ENCODE results near the gene TXNDC2.

Gene TXNDC2

DNA sequence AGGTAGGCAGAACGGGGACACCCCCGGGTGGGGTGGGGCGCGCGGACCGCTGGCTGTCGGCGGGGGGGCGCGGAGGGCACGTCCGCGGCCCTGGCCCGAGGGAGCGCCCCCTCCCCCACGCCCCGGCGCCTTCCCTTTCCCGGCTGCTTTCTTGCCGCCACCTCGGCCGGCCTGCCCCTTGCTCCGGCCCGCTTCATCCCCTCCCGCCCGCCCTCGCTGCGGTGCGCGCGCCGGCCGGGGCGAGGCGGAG is 28.5 kb downstream of the TXNDC2 start:
- TF ChIP-seq, protein P1, sequence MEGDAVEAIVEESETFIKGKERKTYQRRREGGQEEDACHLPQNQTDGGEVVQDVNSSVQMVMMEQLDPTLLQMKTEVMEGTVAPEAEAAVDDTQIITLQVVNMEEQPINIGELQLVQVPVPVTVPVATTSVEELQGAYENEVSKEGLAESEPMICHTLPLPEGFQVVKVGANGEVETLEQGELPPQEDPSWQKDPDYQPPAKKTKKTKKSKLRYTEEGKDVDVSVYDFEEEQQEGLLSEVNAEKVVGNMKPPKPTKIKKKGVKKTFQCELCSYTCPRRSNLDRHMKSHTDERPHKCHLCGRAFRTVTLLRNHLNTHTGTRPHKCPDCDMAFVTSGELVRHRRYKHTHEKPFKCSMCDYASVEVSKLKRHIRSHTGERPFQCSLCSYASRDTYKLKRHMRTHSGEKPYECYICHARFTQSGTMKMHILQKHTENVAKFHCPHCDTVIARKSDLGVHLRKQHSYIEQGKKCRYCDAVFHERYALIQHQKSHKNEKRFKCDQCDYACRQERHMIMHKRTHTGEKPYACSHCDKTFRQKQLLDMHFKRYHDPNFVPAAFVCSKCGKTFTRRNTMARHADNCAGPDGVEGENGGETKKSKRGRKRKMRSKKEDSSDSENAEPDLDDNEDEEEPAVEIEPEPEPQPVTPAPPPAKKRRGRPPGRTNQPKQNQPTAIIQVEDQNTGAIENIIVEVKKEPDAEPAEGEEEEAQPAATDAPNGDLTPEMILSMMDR (IDR thresholded peaks at IDR 0.05; ENCODE audit: poor library complexity, severe bottlenecking) = no peak
- no peaks in the 10 kb centered on the region for H3K9me3 ChIP-seq (ENCODE audit: severe bottlenecking)
- no peaks in the 10 kb centered on the region for H3K27me3 ChIP-seq (ENCODE audit: insufficient read depth, poor library complexity, severe bottlenecking)
- H3K4me3 ChIP-seq (ENCODE audit: severe bottlenecking) = peak overlapping the region; percentile 67
- ATAC-seq (ENCODE audit: low read depth) = no peak
- H3K4me1 ChIP-seq (ENCODE audit: insufficient read depth, poor library complexity, severe bottlenecking) = peaks cover 38% of the 10 kb centered on the region
- no peak for DNase-seq (ENCODE audit: low spot score)
- H3K36me3 ChIP-seq (ENCODE audit: low read depth) = 0 out of 2 replicates have a peak, but pooled peaks cover 4% of the 10 kb centered on the region
- peak overlapping the region; percentile 90 for H3K27ac ChIP-seq (ENCODE audit: poor library complexity, severe bottlenecking)

DNA sequence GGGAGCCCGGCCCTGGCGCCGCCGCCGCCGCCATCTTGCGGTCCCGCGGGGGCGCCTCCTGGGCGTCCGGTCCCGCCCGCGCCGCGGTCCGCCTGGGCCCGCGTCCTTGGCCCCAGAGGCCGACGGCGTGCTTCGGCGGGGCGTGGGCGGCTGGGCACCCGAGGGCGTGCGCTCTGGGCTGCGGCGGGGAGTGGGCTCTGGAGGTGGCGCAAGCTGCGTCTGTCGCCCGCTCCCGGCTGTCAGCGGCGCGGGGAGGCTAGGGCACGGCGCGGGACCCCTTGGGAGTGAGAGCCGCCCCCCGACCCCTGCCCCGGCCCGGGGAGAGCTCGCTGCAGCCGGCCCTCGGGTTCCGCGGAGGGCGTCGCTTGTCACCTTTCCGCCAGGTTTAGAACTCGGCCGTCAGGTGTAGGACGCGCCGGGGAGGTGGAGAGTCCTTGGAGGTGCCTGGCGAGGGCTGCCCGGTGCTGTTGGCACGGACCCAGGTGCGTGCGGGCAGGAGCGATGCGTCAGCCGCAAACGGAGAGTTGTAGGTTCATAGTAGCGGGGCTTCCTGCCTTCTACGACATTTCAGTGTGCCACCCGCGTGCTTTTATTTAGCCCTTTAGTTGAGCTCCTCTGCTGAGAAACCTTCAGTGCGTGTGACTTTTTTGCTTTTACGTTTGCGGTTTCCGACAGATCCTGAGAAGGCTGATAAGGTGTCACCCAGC is 29.0 kb downstream of the TXNDC2 start:
- ATAC-seq (ENCODE audit: low read depth) (peak; percentile 49), DNase-seq (ENCODE audit: low spot score) (peak; percentile 89)
- Histone ChIP-seq H3K36me3 (ENCODE audit: low read depth) (0 out of 2 replicates have a peak, but pooled peaks cover 4% of the 10 kb centered on the region), H3K9me3 (ENCODE audit: severe bottlenecking) (no peaks in the 10 kb centered on the region), H3K4me3 (ENCODE audit: severe bottlenecking) (peak overlapping the region; percentile 67), H3K4me1 (ENCODE audit: insufficient read depth, poor library complexity, severe bottlenecking) (peaks cover 40% of the 10 kb centered on the region), H3K27me3 (ENCODE audit: insufficient read depth, poor library complexity, severe bottlenecking) (no peaks in the 10 kb centered on the region), H3K27ac (ENCODE audit: poor library complexity, severe bottlenecking) (peak overlapping the region; percentile 90)
- TF ChIP-seq, protein P1 (IDR thresholded peaks at IDR 0.05; ENCODE audit: poor library complexity, severe bottlenecking) = no peak

DNA sequence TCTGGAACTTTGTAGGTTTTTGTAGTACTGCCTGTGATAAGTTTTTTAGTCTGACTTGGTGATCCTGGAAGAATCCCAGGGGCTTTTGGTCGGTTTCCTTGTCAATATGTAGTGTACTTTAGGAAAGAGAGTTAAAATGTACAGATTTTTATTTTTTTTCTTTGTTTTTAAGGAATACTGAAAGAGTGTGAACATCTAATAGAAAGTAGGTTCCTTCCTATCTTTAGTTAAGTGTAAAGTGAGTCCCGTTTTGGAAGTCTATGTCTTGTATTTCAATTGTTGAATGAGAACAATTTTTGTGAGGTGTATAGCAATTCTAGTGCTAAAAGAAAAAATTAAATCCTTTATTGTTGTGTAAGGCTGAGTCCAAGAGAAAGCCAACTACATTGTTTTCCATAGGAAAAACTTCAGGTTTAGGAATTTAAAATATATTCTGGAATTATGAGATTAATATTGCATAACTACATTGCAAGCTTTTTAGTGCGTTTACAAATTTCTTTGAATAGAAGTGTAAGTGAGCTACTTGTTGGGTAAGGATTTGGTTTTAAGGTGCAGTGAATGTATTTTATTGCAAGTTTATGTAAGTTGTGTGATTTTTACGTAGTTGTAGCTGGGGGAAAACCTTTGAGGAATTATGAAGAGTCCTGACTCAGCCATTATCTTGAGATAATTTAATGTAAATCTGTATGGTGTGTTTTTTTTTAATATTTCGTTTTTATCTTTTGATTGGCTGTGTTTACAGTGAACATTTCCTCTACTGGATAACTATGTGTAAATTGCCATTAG is 29.7 kb downstream of the TXNDC2 start:
- Histone ChIP-seq H3K9me3 (ENCODE audit: severe bottlenecking) (no peaks in the 10 kb centered on the region), H3K36me3 (ENCODE audit: low read depth) (0 out of 2 replicates have a peak, but pooled peaks cover 4% of the 10 kb centered on the region), H3K4me3 (ENCODE audit: severe bottlenecking) (peak overlapping the region; percentile 67), H3K27ac (ENCODE audit: poor library complexity, severe bottlenecking) (peak overlapping the region; percentile 90), H3K4me1 (ENCODE audit: insufficient read depth, poor library complexity, severe bottlenecking) (peaks cover 40% of the 10 kb centered on the region), H3K27me3 (ENCODE audit: insufficient read depth, poor library complexity, severe bottlenecking) (no peaks in the 10 kb centered on the region)
- ATAC-seq (ENCODE audit: low read depth) (no peak), DNase-seq (ENCODE audit: low spot score) (no peak)
- TF ChIP-seq, protein P1 (IDR thresholded peaks at IDR 0.05; ENCODE audit: poor library complexity, severe bottlenecking) = no peak

DNA sequence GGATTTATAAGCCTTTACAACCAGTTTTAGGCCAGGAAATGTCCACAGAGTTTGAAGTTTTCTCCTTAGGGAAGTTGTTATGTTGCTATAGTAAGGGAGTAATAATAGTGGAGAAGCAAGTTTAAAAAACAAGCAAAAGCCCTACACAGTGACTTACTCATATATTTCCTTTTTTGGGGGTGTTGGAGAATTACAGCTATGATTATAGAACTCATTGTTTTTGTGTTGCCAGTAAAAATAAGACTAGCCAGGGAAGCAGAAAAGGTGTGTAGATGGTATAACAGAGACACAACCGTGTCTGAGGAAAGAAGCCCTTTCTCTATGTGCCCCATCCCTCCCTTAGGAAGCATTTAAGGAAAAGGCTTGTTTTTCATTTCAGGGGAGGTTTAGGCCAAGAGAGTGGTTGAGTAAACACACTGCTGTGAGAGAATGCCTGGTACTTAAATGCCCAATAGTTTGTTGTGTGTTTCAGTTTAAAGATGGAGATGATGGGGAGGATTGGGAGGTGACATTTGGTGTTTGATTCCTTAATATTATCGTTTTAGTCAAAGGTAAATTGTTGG is 30.4 kb downstream of the TXNDC2 start:
- H3K27me3 ChIP-seq (ENCODE audit: insufficient read depth, poor library complexity, severe bottlenecking) = no peaks in the 10 kb centered on the region
- H3K36me3 ChIP-seq (ENCODE audit: low read depth) = 0 out of 2 replicates have a peak, but pooled peaks cover 4% of the 10 kb centered on the region
- peak overlapping the region; percentile 90 for H3K27ac ChIP-seq (ENCODE audit: poor library complexity, severe bottlenecking)
- TF ChIP-seq, protein P1 (IDR thresholded peaks at IDR 0.05; ENCODE audit: poor library complexity, severe bottlenecking) = no peak
- H3K4me1 ChIP-seq (ENCODE audit: insufficient read depth, poor library complexity, severe bottlenecking) = peaks cover 45% of the 10 kb centered on the region
- peak overlapping the region; percentile 67 for H3K4me3 ChIP-seq (ENCODE audit: severe bottlenecking)
- no peaks in the 10 kb centered on the region for H3K9me3 ChIP-seq (ENCODE audit: severe bottlenecking)
- ATAC-seq (ENCODE audit: low read depth) = no peak
- no peak for DNase-seq (ENCODE audit: low spot score)
